Activated CD4-positive, alpha-beta T cell treated with anti-CD3 and anti-CD28 coated beads, Interleukin-2, amount 50 U/mL, for 24 hours (primary cell): ENCODE data around the gene WDR93.

Source experiments
- DNase-seq, 2 donors: peaks; one replicate each; pipeline ENCODE4 v3.0.0-alpha.2; 2020; ENCODE audit warnings: low read depth in 1 of 2, low spot score in 1 of 2

The WDR93 gene

GRCh38 chr15:89662893-89663626, 27.6 kb upstream of the WDR93 start:
- no peak for DNase-seq

DNA sequence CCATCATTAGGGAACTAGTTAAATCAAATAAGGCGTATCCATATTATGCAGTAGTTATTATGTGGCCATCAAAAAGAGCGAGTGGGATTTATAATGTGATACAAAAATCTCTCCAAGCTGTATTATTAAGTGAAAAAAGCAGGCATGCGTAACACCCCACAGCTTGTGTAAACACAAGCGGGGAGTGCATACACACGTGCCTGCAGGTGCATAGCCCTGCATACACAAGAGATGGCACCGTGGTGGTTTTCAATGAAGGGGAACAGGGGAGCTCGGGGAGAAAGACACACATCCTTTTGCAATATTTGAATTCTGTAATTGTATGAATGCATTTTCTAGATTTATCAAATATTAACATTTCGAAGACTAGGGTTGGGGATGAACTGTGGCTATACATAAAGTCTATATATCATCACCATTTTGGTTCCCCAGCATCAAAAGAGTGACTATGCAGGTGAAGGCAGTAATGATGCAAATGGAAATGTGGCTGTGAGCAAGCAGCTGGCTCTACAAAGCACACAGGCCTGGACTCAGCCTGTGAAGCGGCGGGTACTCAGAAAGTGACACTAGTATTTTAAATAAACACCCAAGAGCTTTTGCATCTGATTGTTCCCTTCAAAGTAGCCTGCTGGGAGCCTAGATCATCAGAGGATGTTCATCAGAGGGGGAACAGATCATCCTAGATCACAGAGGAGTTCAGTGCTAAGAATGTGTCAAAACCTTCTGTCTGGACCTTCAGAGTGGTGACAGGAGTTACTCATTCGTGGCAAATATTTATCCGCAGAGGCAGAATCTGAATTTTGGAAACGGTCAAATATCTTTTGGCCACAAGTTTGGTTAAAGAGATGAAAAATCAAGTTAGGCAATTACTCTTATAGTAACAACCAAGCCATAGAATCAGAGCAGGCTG, 25.9 kb upstream of the WDR93 start:
- DNase-seq: no peak

DNA sequence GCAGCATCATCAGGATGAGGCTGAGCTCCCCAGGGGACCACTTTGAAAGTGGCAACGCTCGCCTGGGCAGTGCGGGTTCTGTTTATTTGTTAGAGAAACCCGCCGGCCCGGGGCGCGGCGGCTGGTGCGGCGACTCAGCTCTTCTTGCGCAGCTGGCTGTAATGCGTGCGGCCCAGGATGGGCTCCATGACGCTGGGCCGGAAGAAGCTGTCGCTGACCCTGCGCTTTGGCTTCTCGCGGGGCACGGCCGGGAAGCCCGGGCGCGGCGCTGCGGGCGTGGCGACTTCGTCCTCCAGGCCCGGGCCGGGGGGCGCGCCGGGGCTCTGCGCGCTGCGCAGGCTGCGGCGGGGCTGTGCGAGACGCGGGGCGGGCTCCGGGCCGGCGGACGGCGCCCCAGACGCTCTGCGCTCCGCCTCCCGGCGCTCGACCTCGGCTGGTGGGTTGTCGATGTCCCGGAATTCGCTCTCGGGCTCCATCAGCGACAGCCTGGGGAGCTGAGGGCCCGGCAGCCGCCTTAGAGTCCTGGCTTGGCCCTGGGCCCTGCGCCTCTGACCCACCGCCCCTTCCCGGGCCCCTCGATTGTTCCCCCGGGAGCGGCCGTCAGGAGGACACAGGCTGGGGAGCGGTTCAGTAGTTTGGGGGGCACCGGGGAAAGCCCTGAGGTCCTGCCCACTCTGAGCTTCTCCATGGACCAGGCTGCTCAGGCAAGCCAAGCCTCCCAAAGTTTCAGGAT, 25.0 kb upstream of the WDR93 start:
- DNase-seq: no peak

- no peak for DNase-seq
Observed at GRCh38 chr15:89666184-89666857, 24.3 kb upstream of the WDR93 start.

DNA sequence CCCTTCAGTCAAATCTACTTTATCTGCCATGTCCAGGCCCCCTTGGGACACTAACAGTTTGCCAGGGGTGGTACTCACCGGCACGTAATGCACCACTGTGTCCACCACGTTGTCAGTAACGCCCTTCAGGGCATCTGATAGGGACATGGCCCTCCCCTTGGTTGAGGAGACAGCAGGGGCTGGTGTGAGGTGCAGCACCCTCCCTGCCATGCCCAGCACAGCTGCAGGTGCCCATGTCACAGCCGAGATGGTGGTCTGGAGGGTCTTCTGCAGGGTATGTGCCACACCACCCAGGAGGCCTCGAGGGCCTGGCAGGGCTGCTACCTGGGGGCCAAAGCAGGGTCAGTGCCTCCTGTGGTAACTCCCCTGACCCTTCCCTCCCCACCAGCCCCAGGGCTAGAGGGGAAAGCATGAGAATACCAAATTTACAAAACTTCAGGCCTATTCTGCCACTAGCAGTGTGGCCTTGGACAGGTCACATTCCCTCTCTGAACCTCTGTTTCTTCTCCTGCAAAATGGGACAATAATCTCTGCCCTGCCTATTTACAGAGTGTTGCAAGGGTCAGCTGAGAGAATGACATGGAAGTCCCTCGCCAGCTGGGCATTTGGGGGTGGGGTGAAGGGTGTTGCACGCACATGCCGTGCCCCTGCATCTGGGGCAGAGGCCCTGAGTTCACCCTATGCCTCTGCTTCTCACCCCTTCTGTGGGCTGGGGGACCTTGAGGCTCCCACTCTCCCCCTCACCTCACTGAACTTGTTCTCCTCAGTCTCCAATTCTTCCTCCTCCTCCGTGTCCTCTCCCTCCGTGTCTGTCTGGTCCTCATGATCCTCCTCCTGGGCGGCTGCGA, 23.5 kb upstream of the WDR93 start:
- no peak for DNase-seq

DNA sequence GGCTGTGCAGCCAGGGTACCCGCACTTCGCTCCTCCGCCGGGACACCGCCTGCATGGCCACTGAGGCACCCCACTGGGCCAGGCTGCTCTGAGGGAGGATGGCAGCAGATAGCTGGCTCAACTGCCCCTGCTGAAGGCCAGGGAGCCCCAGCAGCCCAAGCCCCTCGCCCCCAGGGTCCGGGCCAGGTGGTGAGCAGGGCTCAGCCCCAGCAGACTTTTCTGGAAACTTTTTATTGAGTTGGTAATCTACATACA, 23.0 kb upstream of the WDR93 start:
- DNase-seq: no peak

DNA sequence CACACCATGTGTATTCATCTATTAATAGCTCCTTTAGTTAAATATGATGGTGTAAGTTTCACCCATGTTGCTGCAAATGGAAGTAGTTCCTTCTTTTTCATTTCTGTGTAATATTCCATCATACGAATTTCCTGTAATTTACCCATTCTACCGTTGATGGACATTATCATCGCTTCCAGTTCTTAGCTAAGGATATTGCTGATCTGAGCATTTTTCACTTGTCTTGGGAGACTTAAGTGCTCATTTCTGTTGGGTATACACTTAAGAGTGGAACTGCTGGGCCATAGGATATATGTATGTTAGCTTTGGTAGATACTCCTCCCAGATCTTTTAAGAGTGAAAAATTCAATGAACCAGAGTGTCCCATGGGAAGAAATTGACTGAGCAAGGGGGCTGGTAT, 22.4 kb upstream of the WDR93 start:
- DNase-seq: no peak

GRCh38 chr15:89669309-89669865, 21.2 kb upstream of the WDR93 start:
- no peak for DNase-seq

DNA sequence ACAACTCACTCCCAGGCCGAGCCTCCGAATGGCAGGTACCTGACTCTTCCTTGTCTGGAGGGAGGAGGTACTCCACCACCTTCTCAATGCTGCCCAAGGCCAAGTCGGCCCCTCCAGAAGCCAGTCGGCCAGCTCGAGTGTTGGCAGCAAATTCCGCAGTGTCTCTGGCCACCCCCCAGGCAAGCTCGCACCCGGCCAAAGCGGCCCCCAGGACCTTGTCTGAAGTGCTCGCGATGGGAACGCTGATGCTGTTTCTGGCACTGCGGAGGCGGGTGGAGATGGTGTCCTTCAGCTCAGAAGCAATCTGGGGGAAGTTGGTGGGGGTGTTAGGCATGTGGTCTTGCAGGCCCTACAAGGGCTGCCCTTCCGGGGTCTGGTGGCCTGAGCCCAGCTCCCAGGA, 20.7 kb upstream of the WDR93 start:
- DNase-seq: no peak

DNA sequence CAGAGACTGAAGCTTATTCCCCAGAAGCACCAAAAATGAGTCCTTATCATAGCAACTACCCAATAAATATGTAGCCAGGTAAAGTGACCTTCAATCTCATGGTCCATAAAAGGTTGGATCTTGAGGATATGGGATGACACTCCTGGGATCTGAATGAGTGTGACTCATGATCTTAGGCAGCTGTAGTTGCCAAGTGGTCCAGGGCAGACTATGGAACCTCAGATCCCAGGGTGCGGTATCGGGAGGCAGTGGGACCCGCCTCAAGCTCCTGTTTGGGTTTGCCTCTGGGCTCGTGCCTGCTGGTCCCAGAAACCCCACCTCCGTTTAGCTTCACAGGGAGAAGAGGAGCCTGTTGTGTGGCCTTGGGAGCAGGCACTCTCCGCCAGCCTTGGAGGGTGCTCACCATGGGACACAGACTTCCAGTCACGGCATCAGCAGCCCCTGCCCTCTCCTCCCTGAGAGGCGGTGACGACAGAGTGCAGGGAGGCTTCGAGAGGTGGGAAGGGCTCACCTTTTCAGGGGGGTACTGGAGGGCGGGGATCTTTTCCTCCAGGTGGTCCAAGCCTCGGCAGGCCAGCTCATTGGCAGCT, 19.5 kb upstream of the WDR93 start:
- no peak for DNase-seq

DNA sequence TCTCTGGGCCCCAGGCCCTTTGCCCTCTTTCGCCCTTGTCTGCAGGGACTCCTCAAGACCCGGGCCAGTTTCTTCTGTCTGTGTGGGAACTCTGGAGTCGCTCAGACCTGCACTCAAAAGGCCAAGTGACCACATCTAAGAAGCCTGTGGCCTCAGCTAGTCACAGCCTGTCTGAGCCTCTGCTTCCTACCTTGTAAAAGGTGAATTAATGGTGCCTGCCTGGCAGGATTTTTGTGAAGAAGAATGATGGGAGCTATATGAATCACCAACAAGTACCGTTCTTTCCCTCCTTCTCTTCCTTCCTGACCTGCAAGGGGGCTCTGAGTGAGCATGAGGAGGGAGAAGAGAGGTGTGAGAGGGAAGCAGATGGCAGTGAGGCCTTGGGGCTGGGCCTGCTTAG, 18.9 kb upstream of the WDR93 start:
- no peak for DNase-seq

GRCh38 chr15:89672221-89673164, 18.1 kb upstream of the WDR93 start:
- no peak for DNase-seq

GRCh38 chr15:89673165-89673512, 17.5 kb upstream of the WDR93 start:
- no peak for DNase-seq

DNA sequence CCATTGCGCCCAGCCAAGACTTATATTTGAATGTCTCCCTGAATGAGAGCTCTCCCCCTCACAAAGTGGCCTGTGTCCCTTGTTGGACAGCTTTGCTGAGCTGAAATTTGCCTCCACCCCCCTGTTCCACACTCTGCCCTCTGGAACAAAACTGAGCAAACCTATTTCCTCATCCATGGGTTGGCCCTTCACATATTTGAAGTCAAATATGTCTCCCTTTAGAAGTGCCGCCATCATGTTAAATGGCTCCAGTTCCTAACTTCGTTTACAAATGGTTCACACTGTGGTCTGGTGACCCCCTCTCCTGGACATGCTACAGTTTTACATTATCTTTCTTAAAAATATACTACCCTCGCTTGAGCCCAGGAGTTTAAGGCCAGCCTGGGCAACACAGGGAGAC, 16.1 kb upstream of the WDR93 start:
- DNase-seq: no peak

- no peak for DNase-seq
Observed at GRCh38 chr15:89675606-89676005, 15.0 kb upstream of the WDR93 start.

- no peak for DNase-seq
Observed at GRCh38 chr15:89677381-89677780, 13.2 kb upstream of the WDR93 start.

DNA sequence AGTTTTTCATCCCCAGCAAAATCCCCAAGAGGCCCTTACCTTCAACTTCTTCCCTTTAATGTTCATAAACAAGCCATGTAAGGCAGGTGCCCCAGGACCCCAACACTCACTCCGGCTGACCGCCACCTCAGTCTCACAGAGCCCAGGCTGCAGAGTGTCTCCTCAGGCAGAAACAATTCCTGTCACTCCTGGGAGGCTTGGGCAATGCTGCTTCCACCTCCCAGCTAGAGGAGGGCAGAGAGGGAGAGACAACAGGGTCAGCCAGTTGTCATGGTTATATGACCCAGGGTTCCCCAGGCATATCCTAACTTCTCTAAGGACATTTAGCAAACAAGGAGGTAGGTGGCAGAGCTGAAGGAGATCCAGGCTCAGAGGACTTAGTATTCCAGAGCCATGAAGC, 11.4 kb upstream of the WDR93 start, which contains the start of gene PLIN1:
PLIN1 (minus strand) TSS at position 156 of the 400 bp plus-strand sequence. CDS start 1,878 bp downstream, outside the sequence.
- DNase-seq: no peak

- no peak for DNase-seq
Observed at GRCh38 chr15:89680282-89680873, 10.2 kb upstream of the WDR93 start.
